ENCODE results near the gene INF2.
A peak's percentile ranks its signal among the peaks of the same experiment; 100 is the strongest.
"Not testable (repeated sequence)": the region's sequence is repeated elsewhere in the genome, so short reads cannot be mapped to it uniquely, and the experiment has no call there.

INF2 gene

DNA sequence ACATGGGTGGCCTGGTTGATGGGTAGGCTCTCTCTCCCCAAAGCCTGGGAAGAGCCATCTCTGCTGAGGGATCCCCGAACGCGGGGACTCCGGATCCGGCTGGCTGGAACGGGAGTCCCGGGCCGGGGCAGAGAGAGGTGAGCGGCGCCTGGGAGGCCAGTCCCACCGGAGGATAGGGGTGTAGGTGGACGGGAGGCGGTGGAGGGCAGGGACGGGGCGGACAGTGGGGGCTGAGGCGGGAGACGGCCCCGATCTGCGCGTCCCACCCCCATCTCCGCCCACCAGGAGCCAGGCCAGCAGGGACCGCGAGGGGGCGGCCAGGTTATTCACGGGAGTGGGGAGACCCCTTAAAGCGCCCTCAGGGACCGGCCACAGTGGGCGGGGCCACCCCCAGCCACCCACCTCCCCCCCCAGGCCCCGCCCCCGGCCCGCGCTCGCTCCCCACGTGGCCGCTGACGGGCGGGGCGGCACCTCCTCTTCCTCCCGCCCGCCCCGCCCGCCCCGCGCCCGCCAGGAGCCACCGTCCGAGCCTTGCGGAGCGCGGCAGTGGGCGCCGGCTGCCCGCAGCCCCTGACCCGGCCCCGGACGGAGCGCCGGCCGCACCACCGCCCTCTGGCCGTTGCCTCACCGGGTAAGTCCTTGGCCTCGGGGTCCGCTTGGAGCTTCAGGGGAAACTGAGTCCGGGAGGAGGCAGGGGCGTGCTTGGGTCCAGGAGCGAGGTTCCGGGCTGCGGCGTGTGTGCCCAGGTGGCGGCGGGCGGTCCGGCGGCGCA is at the start of gene INF2:
Gene INF2 (plus strand): TSS at position 510 of the 772 bp plus-strand sequence. CDS start 11,748 bp downstream, outside the sequence.
- no peak for DNase-seq (ENCODE audit: low read depth)

- peak; percentile 19 for DNase-seq (ENCODE audit: low read depth)
Measured at GRCh38 chr14:104639885-104640548, 49.4 kb upstream of the INF2 start.

- DNase-seq (ENCODE audit: low read depth), result no peak
Measured at GRCh38 chr14:104640681-104641080, 48.7 kb upstream of the INF2 start.

DNA sequence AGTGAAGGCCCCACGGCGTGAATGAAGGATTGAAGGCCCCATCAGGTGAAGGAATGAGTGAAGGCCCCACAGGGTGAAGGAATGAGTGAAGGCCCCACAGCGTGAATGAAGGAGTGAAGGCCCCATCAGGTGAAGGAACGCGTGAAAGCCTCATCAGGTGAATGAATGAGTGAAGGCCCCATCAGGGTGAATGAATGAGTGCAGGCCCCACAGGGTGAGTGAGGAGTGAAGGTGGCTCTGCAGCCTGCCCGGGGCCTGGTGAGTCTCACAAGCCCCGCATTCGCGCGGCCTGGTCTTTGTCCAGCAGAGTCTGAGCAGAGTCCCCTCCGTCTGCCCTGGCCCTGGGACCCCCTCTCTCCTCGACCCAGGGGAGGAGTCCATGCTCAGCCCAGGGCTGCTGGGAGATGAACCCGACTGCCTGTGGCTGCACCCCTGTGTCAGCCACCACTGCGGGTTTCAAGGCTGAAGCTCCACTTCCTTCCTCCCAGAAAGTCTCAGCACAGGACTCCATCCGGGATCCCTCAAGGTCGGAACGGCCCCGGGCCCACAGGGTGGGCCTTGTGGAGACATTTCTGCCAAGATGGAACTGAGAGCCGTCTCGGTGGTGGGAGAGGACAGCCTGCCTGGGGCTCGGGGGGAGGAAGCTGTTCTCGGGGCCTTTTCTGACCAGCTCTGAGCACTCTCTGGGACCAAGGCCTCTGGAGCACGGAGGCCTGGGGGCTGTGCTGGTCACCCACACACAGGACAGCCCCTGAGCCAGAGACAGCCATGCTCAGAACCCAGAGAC is 47.5 kb upstream of the INF2 start:
- DNase-seq (ENCODE audit: low read depth), result no peak

DNA sequence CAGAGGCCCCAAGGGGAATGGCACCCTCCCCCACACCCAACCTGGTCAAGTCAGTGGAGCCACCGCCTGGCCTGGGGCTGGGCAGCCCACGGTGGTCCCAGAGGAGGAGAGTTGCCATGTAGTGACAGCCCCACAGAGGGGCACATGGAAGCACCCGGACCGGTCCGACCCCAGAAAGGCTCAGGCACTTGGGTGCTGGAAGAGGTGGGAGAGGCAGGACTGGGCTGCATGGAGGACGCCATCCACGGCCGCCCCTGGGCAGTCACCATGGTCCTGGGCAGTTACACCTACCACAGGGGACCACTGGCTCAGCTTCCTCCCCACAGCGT is 46.9 kb upstream of the INF2 start:
- DNase-seq (ENCODE audit: low read depth), result no peak

GRCh38 chr14:104643306-104643705 is 46.1 kb upstream of the INF2 start:
- no peak for DNase-seq (ENCODE audit: low read depth)

GRCh38 chr14:104644091-104644635 is 45.3 kb upstream of the INF2 start:
- DNase-seq (ENCODE audit: low read depth), result no peak

DNA sequence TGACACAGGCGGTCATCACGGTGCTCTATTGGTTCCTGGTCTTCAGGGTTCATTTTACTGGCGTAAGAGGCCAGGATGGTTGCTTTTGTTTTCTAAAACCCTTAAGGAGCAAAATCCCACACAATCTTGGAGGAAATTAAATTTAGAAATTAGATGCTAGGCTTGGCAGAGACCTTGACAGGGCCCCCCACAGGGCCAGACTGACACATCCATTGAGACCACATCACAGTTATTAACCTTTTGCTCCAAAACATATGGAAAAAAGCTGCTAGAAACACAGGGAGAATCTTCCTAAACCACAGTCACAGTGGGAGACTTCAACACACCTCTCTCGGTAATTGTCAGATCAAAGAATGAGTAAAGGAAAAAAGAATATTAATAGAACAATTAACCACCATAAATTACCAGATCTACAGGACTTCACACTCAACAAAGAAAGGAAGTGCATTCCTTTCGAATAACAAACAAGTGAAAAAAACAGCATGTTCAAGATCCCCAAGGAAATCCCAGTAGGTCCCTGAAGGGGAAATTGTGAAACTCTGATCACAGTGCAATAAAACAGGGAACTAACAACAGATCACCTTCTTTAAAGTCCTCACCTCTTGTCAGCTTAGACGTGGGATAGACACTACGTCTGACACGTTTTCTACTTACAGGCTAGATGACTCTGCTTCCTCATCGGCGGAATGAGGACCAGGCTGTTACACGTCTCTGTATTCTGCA is 44.6 kb upstream of the INF2 start:
- no peak for DNase-seq (ENCODE audit: low read depth)

- no peak for DNase-seq (ENCODE audit: low read depth)
Measured at GRCh38 chr14:104647467-104648043, 41.9 kb upstream of the INF2 start.

DNA sequence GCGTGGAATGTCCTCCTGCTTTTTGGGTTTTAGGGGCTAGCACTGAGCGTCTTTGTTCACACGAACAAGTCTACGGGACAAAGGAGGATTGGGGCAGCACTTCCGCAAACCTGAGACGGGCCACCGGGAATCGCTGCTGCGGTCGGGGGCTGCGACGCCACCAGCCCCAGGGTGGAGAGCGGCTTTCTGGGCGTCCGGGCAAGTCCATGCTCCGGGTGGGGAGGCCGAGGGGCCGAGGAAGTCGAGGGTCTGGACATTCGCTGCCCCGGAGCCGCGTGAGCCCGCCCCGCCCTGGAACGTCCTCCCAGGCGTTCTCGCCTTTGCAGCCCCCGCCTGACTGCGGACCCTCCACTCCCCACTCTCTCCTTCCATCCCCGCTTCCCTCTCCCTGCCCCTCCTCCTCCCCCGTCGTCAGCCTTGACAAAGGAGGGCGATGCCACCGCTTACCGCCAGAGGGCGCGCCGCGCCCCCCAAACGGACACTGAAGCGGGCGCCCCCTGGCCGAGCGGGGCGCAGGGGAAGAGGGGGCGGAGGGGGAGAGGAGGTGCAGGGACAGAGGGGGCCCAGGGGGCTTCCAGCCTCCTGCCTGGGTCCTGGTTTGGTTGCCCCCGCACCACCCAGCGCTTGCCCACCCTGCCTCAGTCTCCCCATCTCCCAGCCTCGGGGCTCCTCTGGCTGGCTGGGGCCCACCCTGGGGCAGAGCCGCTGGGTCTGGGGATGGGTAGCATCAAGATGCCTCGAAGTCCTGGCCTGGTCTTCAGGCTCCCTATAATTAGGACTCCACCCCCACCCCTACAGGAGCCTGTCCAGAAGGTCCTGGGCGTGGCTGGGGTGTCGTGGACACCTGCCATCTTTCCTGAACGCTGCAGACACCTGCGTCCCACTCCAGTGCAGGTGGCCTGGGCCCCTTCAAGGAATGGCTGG is 39.1 kb upstream of the INF2 start:
- DNase-seq (ENCODE audit: low read depth), result peak; percentile 58

DNA sequence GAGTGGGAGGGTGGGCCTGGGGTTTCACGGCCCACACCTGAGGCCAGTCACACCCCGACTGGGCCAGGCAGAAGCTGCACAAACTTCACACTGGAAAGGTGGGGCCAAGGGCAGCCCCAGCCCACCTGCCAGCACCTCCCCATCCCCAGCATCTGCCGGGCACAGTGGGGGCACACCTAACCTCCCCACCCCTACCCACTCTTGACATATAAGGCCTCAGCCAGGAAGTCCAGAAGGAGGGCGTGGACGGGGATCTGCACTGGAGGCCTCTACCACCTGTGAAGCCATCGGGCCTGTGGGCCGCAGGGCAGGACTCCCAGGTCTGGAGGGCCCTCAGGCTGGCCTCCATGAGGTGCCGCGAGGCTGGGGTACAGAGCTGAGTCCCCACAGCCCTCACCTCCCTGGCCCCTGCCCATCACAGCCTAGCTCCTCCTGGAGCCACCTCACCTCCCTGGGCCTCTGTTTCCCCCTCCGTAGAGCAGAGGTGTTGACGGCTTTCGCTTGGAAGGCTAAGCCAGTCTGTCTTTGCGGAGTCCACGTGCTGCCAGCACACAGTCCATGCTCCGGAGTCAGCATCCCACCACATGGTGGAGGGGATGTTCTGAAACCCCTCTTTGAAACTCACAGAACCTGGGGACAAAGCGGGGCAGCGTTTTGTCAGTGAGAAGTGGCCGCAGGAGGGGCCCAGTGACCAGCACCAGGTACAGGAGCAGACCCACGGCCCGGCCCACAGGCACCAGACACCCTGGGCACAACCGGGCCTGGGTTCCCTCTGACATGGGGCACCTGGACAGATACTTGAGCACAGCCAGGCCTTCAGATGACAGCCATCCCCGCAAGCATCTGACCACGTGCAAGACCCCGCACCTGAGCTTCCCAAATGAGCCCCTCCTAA is 38.2 kb upstream of the INF2 start:
- DNase-seq (ENCODE audit: low read depth), result no peak

GRCh38 chr14:104651876-104652260 is 37.5 kb upstream of the INF2 start:
- no peak for DNase-seq (ENCODE audit: low read depth)

GRCh38 chr14:104652386-104652785 is 37.0 kb upstream of the INF2 start:
- DNase-seq (ENCODE audit: low read depth), result no peak

DNA sequence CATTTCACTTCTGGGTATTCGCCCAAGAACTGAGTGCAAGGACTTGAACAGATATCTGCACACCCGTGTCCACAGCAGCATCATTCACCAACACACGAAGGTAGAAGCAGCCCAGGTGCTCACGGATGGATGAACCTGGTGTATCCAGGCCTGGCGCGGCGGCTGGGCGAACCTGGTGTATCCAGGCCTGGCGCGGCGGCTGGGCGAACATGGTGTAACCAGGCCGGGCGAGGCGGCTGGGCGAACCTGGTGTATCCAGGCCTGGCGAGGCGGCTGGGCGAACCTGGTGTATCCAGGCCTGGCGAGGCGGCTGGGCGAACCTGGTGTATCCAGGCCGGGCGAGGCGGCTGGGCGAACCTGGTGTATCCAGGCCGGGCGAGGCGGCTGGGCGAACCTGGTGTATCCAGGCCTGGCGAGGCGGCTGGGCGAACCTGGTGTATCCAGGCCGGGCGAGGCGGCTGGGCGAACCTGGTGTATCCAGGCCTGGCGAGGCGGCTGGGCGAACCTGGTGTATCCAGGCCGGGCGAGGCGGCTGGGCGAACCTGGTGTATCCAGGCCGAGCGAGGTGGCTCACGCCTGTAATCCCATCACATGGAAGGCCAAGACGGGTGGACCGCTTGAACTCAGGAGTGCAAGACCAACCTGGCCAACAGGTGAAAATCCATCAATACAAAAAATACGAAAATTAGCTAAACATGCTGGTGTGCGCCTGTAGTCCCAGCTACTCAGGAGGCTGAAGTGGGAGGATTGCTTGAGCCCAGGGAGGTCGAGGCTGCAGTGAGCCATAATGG is 36.1 kb upstream of the INF2 start:
- not testable (repeated sequence) for DNase-seq (ENCODE audit: low read depth)

DNA sequence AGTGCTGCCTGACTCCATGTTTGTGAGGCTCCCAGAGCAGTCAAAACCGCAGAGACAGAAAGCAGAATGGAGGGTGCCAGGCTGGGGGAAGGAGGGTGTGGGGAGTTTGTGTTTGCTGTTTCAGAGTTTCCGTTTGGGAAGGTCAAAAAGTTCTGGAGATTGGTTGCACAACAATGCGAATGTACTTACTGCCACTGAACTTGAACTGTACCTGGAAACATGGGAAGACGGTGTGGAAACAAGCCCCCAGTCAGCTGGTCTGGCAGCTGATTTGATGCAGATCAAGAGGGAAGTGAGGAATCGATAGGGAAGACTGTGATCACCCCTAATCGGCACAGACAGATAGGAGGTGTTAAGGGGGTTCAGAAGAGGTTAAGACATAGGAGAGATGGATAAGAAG is 35.3 kb upstream of the INF2 start:
- no peak for DNase-seq (ENCODE audit: low read depth)

- no peak for DNase-seq (ENCODE audit: low read depth)
Measured at GRCh38 chr14:104655128-104655848, 34.1 kb upstream of the INF2 start.

GRCh38 chr14:104656014-104656714 is 33.3 kb upstream of the INF2 start:
- DNase-seq (ENCODE audit: low read depth), result no peak

Measured in stimulated activated CD8-positive, alpha-beta memory T cell treated with anti-CD3 and anti-CD28 coated beads, Interleukin-4, amount 100 ng/mL, for 24 hours (primary cell).